ENCODE data around the gene EMC8.

- TF ChIP-seq, protein P1, sequence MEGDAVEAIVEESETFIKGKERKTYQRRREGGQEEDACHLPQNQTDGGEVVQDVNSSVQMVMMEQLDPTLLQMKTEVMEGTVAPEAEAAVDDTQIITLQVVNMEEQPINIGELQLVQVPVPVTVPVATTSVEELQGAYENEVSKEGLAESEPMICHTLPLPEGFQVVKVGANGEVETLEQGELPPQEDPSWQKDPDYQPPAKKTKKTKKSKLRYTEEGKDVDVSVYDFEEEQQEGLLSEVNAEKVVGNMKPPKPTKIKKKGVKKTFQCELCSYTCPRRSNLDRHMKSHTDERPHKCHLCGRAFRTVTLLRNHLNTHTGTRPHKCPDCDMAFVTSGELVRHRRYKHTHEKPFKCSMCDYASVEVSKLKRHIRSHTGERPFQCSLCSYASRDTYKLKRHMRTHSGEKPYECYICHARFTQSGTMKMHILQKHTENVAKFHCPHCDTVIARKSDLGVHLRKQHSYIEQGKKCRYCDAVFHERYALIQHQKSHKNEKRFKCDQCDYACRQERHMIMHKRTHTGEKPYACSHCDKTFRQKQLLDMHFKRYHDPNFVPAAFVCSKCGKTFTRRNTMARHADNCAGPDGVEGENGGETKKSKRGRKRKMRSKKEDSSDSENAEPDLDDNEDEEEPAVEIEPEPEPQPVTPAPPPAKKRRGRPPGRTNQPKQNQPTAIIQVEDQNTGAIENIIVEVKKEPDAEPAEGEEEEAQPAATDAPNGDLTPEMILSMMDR (conservative IDR thresholded peaks at IDR 0.05; ENCODE audit: low read length), result no peak
- no peak for TF ChIP-seq EZH2phosphoT487 (IDR thresholded peaks at IDR 0.05; ENCODE audit: borderline replicate concordance)
These were observed 45.4 kb upstream of the EMC8 start for GRCh38 chr16:85844786-85845185.
